Neural cell (in vitro differentiated cells): Measurements from ENCODE around the gene PGP.

Source experiments
- EZH2 ChIP-seq: fragments of 200-600, 300-800 bp; shearing (Covaris generic), sonication (generic); IDR thresholded peaks from 2 replicates; pipeline ENCODE4 v1.6.1; 2014; ENCODE audit warnings: antibody characterized with exemption, low read length, borderline replicate concordance, mild to moderate bottlenecking; ENCODE audit not compliant: insufficient read depth, poor library complexity, severe bottlenecking
- POLR2AphosphoS5 ChIP-seq: IDR thresholded peaks from 2 replicates; pipeline ENCODE4 v1.6.1; 2012
- TAF1 ChIP-seq: IDR thresholded peaks from 2 replicates; pipeline ENCODE4 v1.6.1; 2012; ENCODE audit warnings: low read depth
- TF ChIP-seq, protein P1 (sequence below): fragments of 450-650 bp; IDR thresholded peaks from 2 replicates; pipeline ENCODE4 v1.5.1; 2014; ENCODE audit warnings: antibody characterized with exemption, mild to moderate bottlenecking, moderate library complexity; ENCODE audit not compliant: poor library complexity, severe bottlenecking
- TF ChIP-seq, protein P2 (sequence below): IDR thresholded peaks from 2 replicates; pipeline ENCODE4 v1.6.1; 2012; ENCODE audit warnings: borderline replicate concordance

DNA sequence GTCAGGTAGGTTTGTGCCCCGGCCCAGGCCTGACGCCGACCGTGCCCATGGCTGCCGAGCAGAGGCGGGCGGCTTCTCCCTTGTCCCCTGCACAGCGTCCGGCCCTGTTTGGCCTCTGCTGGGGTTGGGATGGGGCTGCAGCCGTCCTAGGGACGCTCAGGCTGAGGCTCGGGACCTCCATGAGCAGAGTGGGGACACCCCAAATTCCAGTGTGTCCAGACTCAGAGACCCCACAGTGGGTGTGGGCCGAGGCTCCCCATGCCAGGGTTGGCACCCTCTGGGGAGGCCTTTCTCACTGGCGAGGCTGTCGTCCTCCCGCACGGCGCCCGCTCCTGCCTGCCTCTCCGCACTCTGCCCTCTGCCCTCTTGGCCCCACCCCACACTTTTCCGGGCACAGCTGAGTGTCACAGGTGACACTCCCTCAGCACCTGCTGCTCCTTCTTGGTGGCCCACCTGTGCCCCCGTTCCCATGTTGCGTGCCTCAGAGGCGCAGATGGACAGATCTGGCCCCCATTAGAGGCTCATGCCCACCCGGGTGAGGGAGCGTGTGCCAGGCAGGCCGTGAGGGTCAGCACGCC lies 43.0 kb downstream of the PGP start:
- TF ChIP-seq, protein P1, sequence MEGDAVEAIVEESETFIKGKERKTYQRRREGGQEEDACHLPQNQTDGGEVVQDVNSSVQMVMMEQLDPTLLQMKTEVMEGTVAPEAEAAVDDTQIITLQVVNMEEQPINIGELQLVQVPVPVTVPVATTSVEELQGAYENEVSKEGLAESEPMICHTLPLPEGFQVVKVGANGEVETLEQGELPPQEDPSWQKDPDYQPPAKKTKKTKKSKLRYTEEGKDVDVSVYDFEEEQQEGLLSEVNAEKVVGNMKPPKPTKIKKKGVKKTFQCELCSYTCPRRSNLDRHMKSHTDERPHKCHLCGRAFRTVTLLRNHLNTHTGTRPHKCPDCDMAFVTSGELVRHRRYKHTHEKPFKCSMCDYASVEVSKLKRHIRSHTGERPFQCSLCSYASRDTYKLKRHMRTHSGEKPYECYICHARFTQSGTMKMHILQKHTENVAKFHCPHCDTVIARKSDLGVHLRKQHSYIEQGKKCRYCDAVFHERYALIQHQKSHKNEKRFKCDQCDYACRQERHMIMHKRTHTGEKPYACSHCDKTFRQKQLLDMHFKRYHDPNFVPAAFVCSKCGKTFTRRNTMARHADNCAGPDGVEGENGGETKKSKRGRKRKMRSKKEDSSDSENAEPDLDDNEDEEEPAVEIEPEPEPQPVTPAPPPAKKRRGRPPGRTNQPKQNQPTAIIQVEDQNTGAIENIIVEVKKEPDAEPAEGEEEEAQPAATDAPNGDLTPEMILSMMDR = no peak
- TF ChIP-seq POLR2AphosphoS5 (no peak), EZH2 (no peak), TAF1 (no peak)
- TF ChIP-seq, protein P2, sequence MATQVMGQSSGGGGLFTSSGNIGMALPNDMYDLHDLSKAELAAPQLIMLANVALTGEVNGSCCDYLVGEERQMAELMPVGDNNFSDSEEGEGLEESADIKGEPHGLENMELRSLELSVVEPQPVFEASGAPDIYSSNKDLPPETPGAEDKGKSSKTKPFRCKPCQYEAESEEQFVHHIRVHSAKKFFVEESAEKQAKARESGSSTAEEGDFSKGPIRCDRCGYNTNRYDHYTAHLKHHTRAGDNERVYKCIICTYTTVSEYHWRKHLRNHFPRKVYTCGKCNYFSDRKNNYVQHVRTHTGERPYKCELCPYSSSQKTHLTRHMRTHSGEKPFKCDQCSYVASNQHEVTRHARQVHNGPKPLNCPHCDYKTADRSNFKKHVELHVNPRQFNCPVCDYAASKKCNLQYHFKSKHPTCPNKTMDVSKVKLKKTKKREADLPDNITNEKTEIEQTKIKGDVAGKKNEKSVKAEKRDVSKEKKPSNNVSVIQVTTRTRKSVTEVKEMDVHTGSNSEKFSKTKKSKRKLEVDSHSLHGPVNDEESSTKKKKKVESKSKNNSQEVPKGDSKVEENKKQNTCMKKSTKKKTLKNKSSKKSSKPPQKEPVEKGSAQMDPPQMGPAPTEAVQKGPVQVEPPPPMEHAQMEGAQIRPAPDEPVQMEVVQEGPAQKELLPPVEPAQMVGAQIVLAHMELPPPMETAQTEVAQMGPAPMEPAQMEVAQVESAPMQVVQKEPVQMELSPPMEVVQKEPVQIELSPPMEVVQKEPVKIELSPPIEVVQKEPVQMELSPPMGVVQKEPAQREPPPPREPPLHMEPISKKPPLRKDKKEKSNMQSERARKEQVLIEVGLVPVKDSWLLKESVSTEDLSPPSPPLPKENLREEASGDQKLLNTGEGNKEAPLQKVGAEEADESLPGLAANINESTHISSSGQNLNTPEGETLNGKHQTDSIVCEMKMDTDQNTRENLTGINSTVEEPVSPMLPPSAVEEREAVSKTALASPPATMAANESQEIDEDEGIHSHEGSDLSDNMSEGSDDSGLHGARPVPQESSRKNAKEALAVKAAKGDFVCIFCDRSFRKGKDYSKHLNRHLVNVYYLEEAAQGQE = no peak
